NCI-H1417 (cell line): Measurements from ENCODE around the gene CACNB3.

Experiments used
- DNase-seq, 3 experiments: peaks; one replicate each; lab custom pipeline; 2025; lab: John Stamatoyannopoulos, UW

The CACNB3 gene

GRCh38 chr12:48788854-48789775 is 29.2 kb upstream of the CACNB3 start, which contains the start of gene ADCY6:
ADCY6 (minus strand) TSS chr12:48789089; CDS start chr12:48783434, 5,655 bp downstream.
- DNase-seq, result peak; percentile 36 to 71 (median 64)

- no peak for DNase-seq
These were observed 28.4 kb upstream of the CACNB3 start for GRCh38 chr12:48789858-48790326.

GRCh38 chr12:48793696-48794095 is 24.6 kb upstream of the CACNB3 start:
- no peak for DNase-seq

- peak in 2 of 3 experiments; percentile 37 to 50 for DNase-seq
These were observed 23.4 kb upstream of the CACNB3 start for GRCh38 chr12:48794870-48795269.

- DNase-seq, result peak; percentile 68 to 90 (median 79)
These were observed 22.5 kb upstream of the CACNB3 start for GRCh38 chr12:48795550-48796455.

GRCh38 chr12:48796976-48797375 is 21.3 kb upstream of the CACNB3 start:
- DNase-seq, result no peak

- no peak for DNase-seq
These were observed 17.8 kb upstream of the CACNB3 start for GRCh38 chr12:48800457-48800856.

- no peak for DNase-seq
These were observed 17.3 kb upstream of the CACNB3 start for GRCh38 chr12:48800971-48801370.

- DNase-seq, result no peak
These were observed 14.6 kb upstream of the CACNB3 start for GRCh38 chr12:48803675-48804074.

GRCh38 chr12:48807981-48808380 is 10.3 kb upstream of the CACNB3 start:
- no peak for DNase-seq

GRCh38 chr12:48810903-48811431 is 7.3 kb upstream of the CACNB3 start:
- DNase-seq, result no peak

- DNase-seq, result no peak
These were observed 6.7 kb upstream of the CACNB3 start for GRCh38 chr12:48811437-48812090.

- DNase-seq, result no peak
These were observed 5.9 kb upstream of the CACNB3 start for GRCh38 chr12:48812389-48812788.

- DNase-seq, result no peak
These were observed 4.6 kb upstream of the CACNB3 start for GRCh38 chr12:48813465-48814261.

- DNase-seq, result peak; percentile 78 to 90 (median 88)
These were observed 3.8 kb upstream of the CACNB3 start for GRCh38 chr12:48814262-48815125.

GRCh38 chr12:48815126-48816110 is 2.9 kb upstream of the CACNB3 start:
- peak; percentile 79 to 94 (median 92) for DNase-seq

- DNase-seq, result peak in 2 of 3 experiments; percentile 35 to 57
These were observed 2.0 kb upstream of the CACNB3 start for GRCh38 chr12:48816143-48816854.
